GM12874 (cell line): ENCODE data around the gene NPPA.

Experiments used
- CTCF ChIP-seq: IDR thresholded peaks from 2 replicates; pipeline ENCODE4 v1.5.1; 2011; ENCODE audit warnings: low read depth, mild to moderate bottlenecking, control low read depth, low read length, moderate library complexity; ENCODE audit not compliant: insufficient read depth

The NPPA gene

GRCh38 chr1:11833497-11833896 lies 14.1 kb downstream of the NPPA start:
- no peak for TF ChIP-seq CTCF

GRCh38 chr1:11831945-11832725 lies 15.4 kb downstream of the NPPA start:
- TF ChIP-seq CTCF: no peak

- TF ChIP-seq CTCF: no peak
Observed at GRCh38 chr1:11828511-11828910, 19.1 kb downstream of the NPPA start.

- no peak for TF ChIP-seq CTCF
Observed at GRCh38 chr1:11826946-11827345, 20.6 kb downstream of the NPPA start.

GRCh38 chr1:11825131-11825530 lies 22.5 kb downstream of the NPPA start:
- TF ChIP-seq CTCF: no peak

GRCh38 chr1:11823366-11824137 lies 24.0 kb downstream of the NPPA start:
- TF ChIP-seq CTCF: no peak

GRCh38 chr1:11822091-11822490 lies 25.5 kb downstream of the NPPA start:
- TF ChIP-seq CTCF: no peak
